ENCODE results near the gene CELSR1. TPM values are rescaled to one million over a fixed set of nuclear protein-coding genes. Genes with fewer than 3 reads are reported as not detected.

CELSR1 gene
- total and polyA plus RNA-seq, 5 experiments from 2014 or later, result 0.19 to 1.2 (median 0.66) TPM

DNA sequence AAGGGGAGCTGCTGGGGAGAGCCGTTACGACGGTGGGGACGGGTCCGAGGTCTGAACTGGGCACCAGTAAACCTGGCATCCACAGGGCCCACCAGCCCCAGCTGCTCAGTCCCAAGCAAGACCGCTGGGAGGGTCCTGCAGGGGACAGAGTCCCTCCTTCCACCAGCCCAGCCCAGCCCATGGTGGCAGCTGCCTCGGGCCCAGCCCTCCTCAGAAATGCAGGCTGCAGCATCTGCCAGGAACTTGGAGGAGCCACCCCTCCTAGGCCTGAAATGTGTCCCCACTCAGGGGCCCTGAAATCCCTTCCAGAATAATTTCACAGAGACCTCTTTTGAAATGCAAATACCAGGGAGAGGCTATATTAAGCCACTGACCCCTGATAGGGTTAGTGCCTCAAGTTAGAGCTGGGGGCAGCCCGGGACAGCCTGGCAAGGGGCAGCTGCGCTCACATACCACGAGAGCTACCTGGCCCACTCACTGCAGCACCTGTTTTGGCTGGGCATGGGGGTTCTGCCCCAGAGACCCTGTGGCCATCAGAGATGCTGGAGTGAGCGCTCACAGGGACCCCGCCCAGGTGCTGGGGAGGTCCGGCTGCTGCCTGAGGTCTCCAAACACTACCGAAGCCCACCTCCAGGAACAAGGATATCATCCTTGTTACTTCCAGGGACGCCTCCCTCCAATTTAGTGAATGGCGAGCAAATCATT is 53.1 kb downstream of the CELSR1 start:
- H3K27ac Mint-ChIP-seq, result no peak overlapping the region
- DNase-seq (no peak), ATAC-seq (no peak)
- H3K9me3 Mint-ChIP-seq, result peaks cover 0 to 3% (median 0%) of the 10 kb centered on the region in 9 donors
- H3K27me3 Mint-ChIP-seq, result peaks cover 0 to 15% (median 3%) of the 10 kb centered on the region in 5 donors
- H3K4me1 Mint-ChIP-seq, result peaks cover 0 to 4% (median under 1%) of the 10 kb centered on the region in 4 donors
- H3K36me3 Mint-ChIP-seq, result no peaks in the 10 kb centered on the region
- POLR2A ChIA-PET, result no interaction called here
- H3K4me3 Mint-ChIP-seq, result no peak overlapping the region

DNA sequence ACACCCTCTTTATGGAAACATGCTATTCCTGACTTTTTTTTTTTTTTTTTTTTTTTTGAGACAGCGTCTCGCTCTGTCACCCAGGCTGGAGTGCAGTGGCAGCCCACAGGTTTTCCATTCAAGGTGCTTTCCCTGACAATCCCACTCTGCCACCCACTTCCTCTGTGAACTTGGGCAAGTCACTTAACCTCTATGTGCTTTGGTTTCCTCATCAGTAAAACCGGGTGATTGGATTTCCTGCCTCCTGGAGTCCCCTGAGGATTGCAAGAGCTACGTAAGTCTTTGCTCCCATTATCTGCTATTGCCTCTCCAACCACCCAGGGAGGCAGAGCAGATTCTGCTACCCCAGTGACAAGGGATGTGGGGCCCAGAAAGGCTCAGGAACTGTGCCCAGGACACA is 54.1 kb downstream of the CELSR1 start:
- POLR2A ChIA-PET, result no interaction called here
- H3K27ac Mint-ChIP-seq, result no peak overlapping the region
- no peak overlapping the region for H3K4me3 Mint-ChIP-seq
- peaks cover 0 to 3% (median 0%) of the 10 kb centered on the region in 9 donors for H3K9me3 Mint-ChIP-seq
- DNase-seq, result no peak
- H3K27me3 Mint-ChIP-seq, result peaks cover 0 to 18% (median 8%) of the 10 kb centered on the region in 5 donors
- ATAC-seq, result no peak
- no peaks in the 10 kb centered on the region for H3K36me3 Mint-ChIP-seq
- H3K4me1 Mint-ChIP-seq, result peaks cover 0 to 4% (median under 1%) of the 10 kb centered on the region in 4 donors

GRCh38 chr22:46482056-46482675 is 55.3 kb downstream of the CELSR1 start:
- DNase-seq, result no peak
- H3K27me3 Mint-ChIP-seq, result peaks cover 0 to 24% (median 8%) of the 10 kb centered on the region in 5 donors
- peak overlapping the region in 1 of 10 donors; percentile 16 for H3K27ac Mint-ChIP-seq
- no peaks in the 10 kb centered on the region for H3K36me3 Mint-ChIP-seq
- peaks cover 0 to 7% (median under 1%) of the 10 kb centered on the region in 4 donors for H3K4me1 Mint-ChIP-seq
- no peak for ATAC-seq
- H3K9me3 Mint-ChIP-seq, result peaks cover 0 to 3% (median 0%) of the 10 kb centered on the region in 9 donors
- POLR2A ChIA-PET, result no interaction called here
- H3K4me3 Mint-ChIP-seq, result no peak overlapping the region

GRCh38 chr22:46481386-46481785 is 56.0 kb downstream of the CELSR1 start:
- peaks cover 0 to 26% (median 8%) of the 10 kb centered on the region in 5 donors for H3K27me3 Mint-ChIP-seq
- peaks cover 0 to 3% (median 0%) of the 10 kb centered on the region in 9 donors for H3K9me3 Mint-ChIP-seq
- peaks cover 2 to 14% (median 5%) of the 10 kb centered on the region in 4 donors for H3K4me1 Mint-ChIP-seq
- POLR2A ChIA-PET, result no interaction called here
- no peaks in the 10 kb centered on the region for H3K36me3 Mint-ChIP-seq
- H3K4me3 Mint-ChIP-seq, result no peak overlapping the region
- DNase-seq (no peak), ATAC-seq (no peak)
- peak overlapping the region in 1 of 10 donors; percentile 34 for H3K27ac Mint-ChIP-seq

DNA sequence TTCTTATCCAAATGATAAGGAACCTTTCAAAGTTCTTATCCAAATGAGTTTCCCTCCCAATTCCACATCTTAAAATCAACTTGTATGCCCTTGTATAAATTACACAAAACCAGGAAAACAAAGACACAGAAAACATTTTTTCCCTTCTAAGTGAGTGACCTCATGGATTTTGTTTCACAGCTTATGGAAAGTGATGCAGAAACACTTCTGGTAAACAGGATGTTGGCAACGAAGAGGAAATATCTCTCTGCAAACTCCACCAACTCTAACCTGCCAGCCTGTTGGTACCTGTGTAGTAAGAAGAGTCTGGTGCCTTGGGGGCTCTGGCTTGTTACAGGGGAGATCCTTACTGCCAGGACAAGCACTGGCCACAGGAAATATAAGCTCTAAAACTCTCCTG is 57.0 kb downstream of the CELSR1 start:
- Mint-ChIP-seq H3K27me3 (peaks cover 3 to 28% (median 8%) of the 10 kb centered on the region in 5 donors), H3K4me3 (no peak overlapping the region), H3K36me3 (peaks cover 0 to 6% (median 0%) of the 10 kb centered on the region in 3 donors), H3K4me1 (peaks cover 2 to 14% (median 6%) of the 10 kb centered on the region in 4 donors), H3K27ac (peak overlapping the region in 2 of 10 donors; percentile 4 to 5), H3K9me3 (peaks cover 0 to 7% (median 0%) of the 10 kb centered on the region in 9 donors)
- DNase-seq (no peak), ATAC-seq (no peak)
- POLR2A ChIA-PET, result no interaction called here

- Mint-ChIP-seq H3K27me3 (peaks cover 3 to 28% (median 8%) of the 10 kb centered on the region in 5 donors), H3K4me3 (no peak overlapping the region), H3K9me3 (peaks cover 0 to 12% (median 0%) of the 10 kb centered on the region in 9 donors), H3K36me3 (peaks cover 0 to 12% (median 0%) of the 10 kb centered on the region in 3 donors), H3K4me1 (peaks cover 2 to 14% (median 6%) of the 10 kb centered on the region in 4 donors), H3K27ac (peak overlapping the region in 1 of 10 donors; percentile 18)
- DNase-seq (no peak), ATAC-seq (no peak)
- POLR2A ChIA-PET, result no interaction called here
These were observed 58.4 kb downstream of the CELSR1 start for GRCh38 chr22:46479046-46479445.

DNA sequence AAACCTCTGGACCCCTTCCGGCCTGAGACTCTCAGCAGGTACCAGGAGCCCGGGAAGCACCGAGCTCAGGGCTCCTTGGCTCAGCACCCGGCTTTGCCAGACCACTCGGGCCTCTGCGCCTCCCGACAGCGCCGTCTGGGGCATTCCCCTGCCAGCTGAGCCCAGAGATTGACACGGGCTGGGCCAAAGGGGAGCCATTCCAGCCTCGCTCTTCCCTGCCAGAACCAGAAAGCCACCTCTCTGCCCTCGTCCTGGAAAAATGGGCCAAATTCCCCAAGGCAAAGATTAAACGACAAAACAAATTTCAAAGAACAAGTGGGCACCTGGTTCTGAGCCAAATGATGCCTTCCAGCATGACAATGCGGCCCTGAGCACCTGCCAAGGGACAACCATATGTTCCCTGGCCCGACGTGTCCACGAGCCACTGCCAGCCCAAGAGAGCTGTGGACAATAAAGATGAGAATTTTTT is 59.3 kb downstream of the CELSR1 start:
- no peak for DNase-seq
- H3K27me3 Mint-ChIP-seq, result peaks cover 3 to 29% (median 8%) of the 10 kb centered on the region in 5 donors
- no peak overlapping the region for H3K4me3 Mint-ChIP-seq
- H3K27ac Mint-ChIP-seq, result no peak overlapping the region
- peaks cover 0 to 12% (median 0%) of the 10 kb centered on the region in 3 donors for H3K36me3 Mint-ChIP-seq
- POLR2A ChIA-PET, result no interaction called here
- ATAC-seq, result no peak
- H3K4me1 Mint-ChIP-seq, result peaks cover 2 to 14% (median 6%) of the 10 kb centered on the region in 4 donors
- H3K9me3 Mint-ChIP-seq, result peaks cover 0 to 12% (median 0%) of the 10 kb centered on the region in 9 donors

DNA sequence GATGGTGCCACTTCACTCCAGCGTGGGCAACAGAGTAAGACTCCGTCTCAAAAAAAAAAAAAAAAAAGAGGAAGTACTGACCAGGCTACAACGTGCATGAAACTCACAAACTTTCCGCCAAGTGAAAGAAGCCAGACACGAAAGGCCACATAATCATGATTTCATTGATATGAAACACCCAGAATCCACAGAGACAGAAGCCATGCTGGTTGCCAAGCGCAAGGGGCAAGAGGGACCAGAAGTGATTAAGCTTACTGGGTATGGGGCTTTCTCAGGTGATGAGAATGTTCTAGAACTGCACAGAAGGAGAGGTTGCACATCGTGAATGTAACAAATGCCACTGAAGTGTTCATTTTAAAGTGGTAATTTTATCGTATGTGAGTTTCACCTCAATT is 60.9 kb downstream of the CELSR1 start:
- ATAC-seq, result peak in 1 of 2 donors; percentile 28
- DNase-seq, result no peak
- Mint-ChIP-seq H3K4me1 (peaks cover 0 to 14% (median 6%) of the 10 kb centered on the region in 4 donors), H3K4me3 (peak overlapping the region in 4 of 10 donors; percentile 13 to 44 (median 28)), H3K27me3 (peaks cover 3 to 28% (median 8%) of the 10 kb centered on the region in 5 donors), H3K9me3 (peaks cover 0 to 12% (median 0%) of the 10 kb centered on the region in 9 donors), H3K27ac (peak overlapping the region in 1 of 10 donors; percentile 15), H3K36me3 (peaks cover 0 to 12% (median 0%) of the 10 kb centered on the region in 3 donors)
- POLR2A ChIA-PET, result no interaction called here

- ATAC-seq (no peak), DNase-seq (peak in 1 of 10 donors; percentile 19)
- peaks cover 0 to 12% (median 0%) of the 10 kb centered on the region in 9 donors for H3K9me3 Mint-ChIP-seq
- no peak overlapping the region for H3K4me3 Mint-ChIP-seq
- peaks cover 2 to 26% (median 8%) of the 10 kb centered on the region in 5 donors for H3K27me3 Mint-ChIP-seq
- POLR2A ChIA-PET, result no interaction called here
- H3K4me1 Mint-ChIP-seq, result peaks cover 0 to 9% (median 6%) of the 10 kb centered on the region in 4 donors
- H3K27ac Mint-ChIP-seq, result no peak overlapping the region
- H3K36me3 Mint-ChIP-seq, result peaks cover 0 to 12% (median 0%) of the 10 kb centered on the region in 3 donors
These were observed 63.4 kb downstream of the CELSR1 start for GRCh38 chr22:46473896-46474557.

DNA sequence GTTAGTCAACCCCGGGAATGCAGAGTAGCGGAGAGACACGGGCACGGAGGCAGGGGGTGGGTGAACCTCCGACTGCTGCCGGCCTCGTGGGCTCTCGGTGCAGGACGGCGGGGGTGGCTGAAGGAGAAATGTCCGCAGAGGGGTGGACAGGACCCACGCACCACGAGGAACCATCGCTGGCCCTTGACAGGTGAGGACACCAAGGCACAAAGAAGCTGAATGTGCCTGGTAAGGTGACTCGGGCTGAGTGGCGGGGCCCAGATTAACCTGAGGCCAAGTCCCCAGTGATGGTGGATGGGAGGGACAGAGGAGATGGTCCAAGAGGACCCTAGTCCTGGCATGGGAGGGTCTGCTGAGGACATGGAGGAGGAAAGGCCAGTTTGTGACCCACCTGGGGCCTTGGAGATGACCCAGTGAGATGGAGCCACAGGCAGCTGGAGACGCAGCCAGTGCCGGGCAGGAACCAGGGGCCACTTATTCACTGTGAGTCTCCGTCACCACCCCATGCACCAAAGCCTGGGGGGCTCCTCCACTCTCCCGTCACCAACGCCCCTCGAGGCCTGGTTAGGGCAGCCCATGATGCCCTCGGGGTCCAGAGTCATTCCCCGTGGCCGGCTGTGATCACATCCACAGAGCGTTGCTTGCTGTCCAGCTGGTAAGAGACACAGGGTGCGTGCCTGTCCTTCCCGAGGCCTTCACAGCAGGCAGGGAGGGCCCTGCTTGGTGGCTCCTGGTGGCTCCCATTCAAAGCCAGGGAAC is 64.2 kb downstream of the CELSR1 start:
- ATAC-seq (no peak), DNase-seq (peak in 1 of 10 donors; percentile 41)
- Mint-ChIP-seq H3K36me3 (peaks cover 0 to 12% (median 0%) of the 10 kb centered on the region in 3 donors), H3K27ac (peak overlapping the region in 1 of 10 donors; percentile 82), H3K9me3 (peaks cover 0 to 12% (median 0%) of the 10 kb centered on the region in 9 donors), H3K27me3 (peaks cover 0 to 20% (median 8%) of the 10 kb centered on the region in 5 donors), H3K4me1 (peaks cover 0 to 9% (median 6%) of the 10 kb centered on the region in 4 donors), H3K4me3 (no peak overlapping the region)
- POLR2A ChIA-PET, result no interaction called here

DNA sequence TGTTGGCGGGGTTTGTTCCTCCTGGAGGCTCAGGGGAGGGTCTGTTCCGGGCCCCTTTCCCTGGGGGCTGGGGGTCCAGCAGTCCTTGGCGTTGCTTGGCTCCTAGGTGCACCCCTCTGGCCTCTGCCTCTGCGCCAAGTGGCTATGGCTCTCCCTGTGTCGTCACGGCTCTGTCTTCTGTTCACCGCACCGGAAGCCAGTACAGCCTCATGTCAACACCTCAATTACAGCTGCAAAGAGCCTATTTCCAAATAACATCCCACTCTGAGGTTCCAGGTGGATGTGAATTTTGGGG is 64.8 kb downstream of the CELSR1 start:
- Mint-ChIP-seq H3K27ac (no peak overlapping the region), H3K4me1 (peaks cover 0 to 9% (median 6%) of the 10 kb centered on the region in 4 donors), H3K9me3 (peaks cover 0 to 12% (median 0%) of the 10 kb centered on the region in 9 donors), H3K27me3 (peaks cover 0 to 15% (median 8%) of the 10 kb centered on the region in 5 donors), H3K4me3 (no peak overlapping the region), H3K36me3 (peaks cover 0 to 12% (median 0%) of the 10 kb centered on the region in 3 donors)
- ATAC-seq (no peak), DNase-seq (no peak)
- POLR2A ChIA-PET, result no interaction called here

Data from naive thymus-derived CD8-positive, alpha-beta T cell (primary cell).